GM12878 (cell line): ENCODE data around the gene TDRD5. TPM values are rescaled to one million over a fixed set of nuclear protein-coding genes. Genes with fewer than 3 reads are reported as not detected.

Experiments used
- ATAC-seq: fragments of 200-7000 bp; cut with Tn5 transposase; 3 replicates; pipeline ENCODE4 v1.9.1; 2020; ENCODE audit warnings: mild to moderate bottlenecking, moderate library complexity
- BruUV-seq: library from RNA; stranded (reverse); fragments of 400-500 nt; replicated peaks from 2 replicates; lab custom pipeline; 2021; lab: Mats Ljungman, UMichigan
- CTCF ChIA-PET: fragments of 300-600 bp; sonication (Branson Sonifier 250); formaldehyde crosslinking; extraction: SDS; loops from one replicate; lab custom pipeline; 2021; ENCODE audit warnings: inconsistent platforms; lab: Yijun Ruan, JAX
- POLR2A ChIA-PET: fragments of 350-600 bp; formaldehyde crosslinking; extraction: SDS; loops from one replicate; lab custom pipeline; 2021; ENCODE audit warnings: inconsistent platforms; lab: Charles Lee
- RAD21 ChIA-PET: fragments of 300-600 bp; sonication (Branson Sonifier 250); formaldehyde crosslinking; loops from one replicate; lab custom pipeline; 2023; ENCODE audit warnings: antibody characterized with exemption; ENCODE audit not compliant: unreplicated experiment; lab: Charles Lee
- SMC1A ChIA-PET: fragments of 300-600 bp; sonication (Branson Sonifier 250); formaldehyde crosslinking; loops from one replicate; lab custom pipeline; 2023; ENCODE audit not compliant: unreplicated experiment, uncharacterized antibody; lab: Charles Lee
- DNase-seq: peaks from one replicate; pipeline ENCODE4 v3.0.0-alpha.2; 2011; ENCODE audit warnings: low read depth, low spot score
- FAIRE-seq: peaks from 3 replicates; lab custom pipeline; 2011; peaks lifted over from hg19 to GRCh38; lab: Jason Lieb, UNC
- H2AFZ ChIP-seq: 2 replicates; pipeline ENCODE4 v1.6.0; 2011; ENCODE audit warnings: low read depth, low read length, control low read depth; ENCODE audit not compliant: control insufficient read depth
- H3K27ac ChIP-seq: 2 replicates; pipeline ENCODE4 v1.5.1; 2011; ENCODE audit warnings: control low read depth; ENCODE audit not compliant: control insufficient read depth, insufficient read depth
- H3K27me3 ChIP-seq, 2 experiments: replicated peaks in 1 of 2; 2 replicates each; pipeline versions ENCODE4 v1.6.0 to v1.6.1; 2011; ENCODE audit warnings: low read length in 1 of 2; ENCODE audit not compliant: control insufficient read depth in 2 of 2, insufficient read depth in 2 of 2
- H3K36me3 ChIP-seq, 2 experiments: 2 replicates each; pipeline ENCODE4 v1.5.1; 2011; ENCODE audit warnings: low read length in 1 of 2; ENCODE audit not compliant: control insufficient read depth in 2 of 2, insufficient read depth in 2 of 2
- H3K4me1 ChIP-seq: 2 replicates; pipeline ENCODE4 v1.6.1; 2011; ENCODE audit warnings: mild to moderate bottlenecking, low read length, moderate library complexity, mixed read lengths; ENCODE audit not compliant: control insufficient read depth, insufficient read depth
- H3K4me2 ChIP-seq: 2 replicates; pipeline ENCODE4 v1.6.0; 2011; ENCODE audit warnings: control low read depth; ENCODE audit not compliant: control insufficient read depth, insufficient read depth
- H3K4me3 ChIP-seq: fragments of 200-600 bp; sonication (generic); 2 replicates; pipeline ENCODE4 v1.5.1; 2016
- H3K79me2 ChIP-seq: 2 replicates; pipeline ENCODE4 v1.6.0; 2011; ENCODE audit warnings: low read length; ENCODE audit not compliant: control insufficient read depth, insufficient read depth
- H3K9ac ChIP-seq: 2 replicates; pipeline ENCODE4 v1.8.0; 2011; ENCODE audit warnings: low read length, control low read depth, mixed read lengths; ENCODE audit not compliant: control insufficient read depth, insufficient read depth
- H3K9me3 ChIP-seq: replicated peaks from 3 replicates; pipeline ENCODE4 v1.5.1; 2011; ENCODE audit warnings: mild to moderate bottlenecking, low read length; ENCODE audit not compliant: control insufficient read depth, insufficient read depth
- H4K20me1 ChIP-seq: 2 replicates; pipeline ENCODE4 v1.6.0; 2011; ENCODE audit not compliant: control insufficient read depth, insufficient read depth
- BHLHE40 ChIP-seq, 2 experiments: fragments of 450-650 bp in 1 of 2; IDR thresholded peaks; 2 replicates each; pipeline ENCODE4 v1.6.1; 2011 to 2017; ENCODE audit warnings: low read depth in 2 of 2, borderline replicate concordance in 1 of 2, improper control_type of control experiment in 1 of 2, low read length in 1 of 2, mild to moderate bottlenecking in 1 of 2
- CHD2 ChIP-seq: IDR thresholded peaks from 2 replicates; pipeline ENCODE4 v1.6.1; 2011; ENCODE audit warnings: low read depth, low read length, improper control_type of control experiment, borderline replicate concordance
- CTCF ChIP-seq, 3 experiments: IDR thresholded peaks in 2 of 3; conservative IDR thresholded peaks in 1 of 3; 2 replicates each; pipeline ENCODE4 v1.5.1; 2011; ENCODE audit warnings: low read depth in 3 of 3, low read length in 3 of 3, mild to moderate bottlenecking in 3 of 3, control low read depth in 2 of 3, moderate library complexity in 2 of 3, inconsistent platforms in 1 of 3, mixed read lengths in 1 of 3; ENCODE audit not compliant: control insufficient read depth in 2 of 3, insufficient read depth in 1 of 3; ENCODE audit errors: extremely low read depth in 1 of 3
- E2F4 ChIP-seq: IDR thresholded peaks from 2 replicates; pipeline ENCODE4 v1.6.1; 2012; ENCODE audit warnings: low read depth, low read length, improper control_type of control experiment
- IKZF2 ChIP-seq, 2 experiments: fragments of 450-650 bp; IDR thresholded peaks; 2 replicates each; pipeline ENCODE4 v1.6.1; 2017; ENCODE audit warnings: mild to moderate bottlenecking in 2 of 2, moderate library complexity in 2 of 2
- IRF4 ChIP-seq: IDR thresholded peaks from 2 replicates; pipeline ENCODE4 v1.6.1; 2011; ENCODE audit warnings: low read depth, low read length
- NFXL1 ChIP-seq: fragments of 450-650 bp; IDR thresholded peaks from 2 replicates; pipeline ENCODE4 v1.6.1; 2017; ENCODE audit warnings: antibody characterized with exemption, mild to moderate bottlenecking, borderline replicate concordance
- NFYB ChIP-seq: IDR thresholded peaks from 2 replicates; pipeline ENCODE4 v1.6.1; 2011; ENCODE audit warnings: low read depth, mild to moderate bottlenecking, low read length, improper control_type of control experiment, moderate library complexity; ENCODE audit not compliant: insufficient read depth
- NRF1 ChIP-seq: conservative IDR thresholded peaks from 2 replicates; pipeline ENCODE4 v1.6.1; 2011; ENCODE audit warnings: mild to moderate bottlenecking, low read depth, low read length, improper control_type of control experiment
- RCOR1 ChIP-seq: conservative IDR thresholded peaks from 2 replicates; pipeline ENCODE4 v1.6.1; 2012; ENCODE audit warnings: low read depth, low read length, improper control_type of control experiment
- SIX5 ChIP-seq: IDR thresholded peaks from 2 replicates; pipeline ENCODE4 v1.6.1; 2011; ENCODE audit warnings: mild to moderate bottlenecking, low read depth, low read length, moderate library complexity; ENCODE audit not compliant: severe bottlenecking
- SMAD5 ChIP-seq: IDR thresholded peaks from 2 replicates; pipeline ENCODE4 v1.6.1; 2016; ENCODE audit warnings: antibody characterized with exemption, low read depth
- SMC3 ChIP-seq: IDR thresholded peaks from 2 replicates; pipeline ENCODE4 v1.6.1; 2011; ENCODE audit warnings: low read length, improper control_type of control experiment, borderline replicate concordance
- SREBF1 ChIP-seq: IDR thresholded peaks from 2 replicates; pipeline ENCODE4 v1.6.1; 2012; ENCODE audit warnings: mild to moderate bottlenecking, low read length
- STAT1 ChIP-seq: fragments of 450-650 bp; conservative IDR thresholded peaks from 2 replicates; pipeline ENCODE4 v1.6.1; 2014; ENCODE audit warnings: antibody characterized with exemption, mild to moderate bottlenecking
- SUPT20H ChIP-seq: IDR thresholded peaks from 2 replicates; pipeline ENCODE4 v1.6.1; 2011; ENCODE audit warnings: low read depth, mild to moderate bottlenecking, low read length, moderate library complexity, borderline replicate concordance; ENCODE audit not compliant: control insufficient read depth
- ZBED1 ChIP-seq: IDR thresholded peaks from 2 replicates; pipeline ENCODE4 v1.6.1; 2016; ENCODE audit warnings: borderline replicate concordance
- in situ Hi-C: fragments of 300-500 bp; cut with MboI; formaldehyde crosslinking; loops from 9 replicates; pipeline ENCODE4 v1.14.3; 2018; ENCODE audit warnings: mixed read lengths
- intact Hi-C: fragments of 100-400 bp; cut with micrococcal nuclease; formaldehyde crosslinking; loops from one replicate; pipeline ENCODE4 v1.14.2; 2022; ENCODE audit not compliant: unreplicated experiment
- polyA plus RNA-seq, 11 experiments: library from polyadenylated mRNA; depleted of rRNA in 4 of 11; unstranded in 6 of 11; stranded (reverse) in 5 of 11; fragments of >200 nt; fragmentation: Nextera tagmentation in 4 of 11; fragmentation: Illumina TruSeq in 1 of 11; extraction: Ambion mirVana in 4 of 11; extraction: Trizol in 1 of 11; gene quantifications; 1 replicate in 1 of 11; 2 replicates in 10 of 11; pipeline versions ENCODE4 v1.2.1 to v1.2.3, GENCODE V29; 2011 to 2016; ENCODE audit warnings: inconsistent platforms in 2 of 11, missing spikeins in 2 of 11, low read depth in 1 of 11
- total RNA-seq, 4 experiments: library from RNA; depleted of rRNA in 3 of 4; stranded (reverse); fragments of >200 nt in 3 of 4; fragmentation: Illumina TruSeq in 1 of 4; extraction: Trizol in 1 of 4; gene quantifications; 2 replicates each; pipeline versions ENCODE4 v1.2.1 to v1.2.3, GENCODE V29; 2013 to 2021

The TDRD5 gene
- total and polyA plus RNA-seq, 10 of the 15 experiments (the other 5 are each of a cell fraction or from before 2014, with no cell fraction given), result 0.01 TPM; not detected in 9

GRCh38 chr1:179661018-179661417, 69.4 kb downstream of the TDRD5 start:
- DNase-seq, result no peak
- ChIA-PET POLR2A (no interaction called here), CTCF (no interaction called here), SMC1A (no interaction called here), RAD21 (no interaction called here)
- TF ChIP-seq CTCF (IDR thresholded peaks at IDR 0.05 in 2 of 3, conservative IDR thresholded peaks at IDR 0.05 in 1 of 3; ENCODE audit: control insufficient read depth in 2 of 3, extremely low read depth in 1 of 3, insufficient read depth in 1 of 3, low read depth in 3 of 3, low read length in 3 of 3) (no peak), ZBED1 (no peak), SREBF1 (no peak), SUPT20H (no peak), CHD2 (no peak), NFXL1 (no peak), SMAD5 (no peak), SIX5 (no peak), RCOR1 (no peak), BHLHE40 (IDR thresholded peaks at IDR 0.05; ENCODE audit: borderline replicate concordance in 1 of 2, low read depth in 2 of 2, low read length in 1 of 2) (no peak), STAT1 (no peak), SMC3 (no peak), IKZF2 (IDR thresholded peaks at IDR 0.05) (no peak), NFYB (no peak), IRF4 (no peak), NRF1 (no peak), E2F4 (no peak)
- no peak for ATAC-seq
- no peaks in the 10 kb centered on the region for H3K36me3 ChIP-seq
- in situ Hi-C loops, result no loop called here
- H3K27me3 ChIP-seq, result no peaks in the 10 kb centered on the region
- no peak for FAIRE-seq
- H3K27ac ChIP-seq, result no peak overlapping the region
- no peak overlapping the region for H3K9ac ChIP-seq
- H3K4me2 ChIP-seq, result no peak overlapping the region
- H3K4me3 ChIP-seq, result no peak overlapping the region
- no peaks in the 10 kb centered on the region for H4K20me1 ChIP-seq
- H3K9me3 ChIP-seq, result no peaks in the 10 kb centered on the region
- intact Hi-C loops, result no loop called here
- H3K4me1 ChIP-seq, result no peaks in the 10 kb centered on the region
- no peak overlapping the region for H2AFZ ChIP-seq
- BruUV-seq, result no TSS peak
- H3K79me2 ChIP-seq, result no peaks in the 10 kb centered on the region
